MCF 10A (cell line): Measurements from ENCODE around the gene LRRC10B. TPM values are rescaled to one million over a fixed set of nuclear protein-coding genes. Genes with fewer than 3 reads are reported as not detected.
"Not testable (repeated sequence)": the region's sequence is repeated elsewhere in the genome, so short reads cannot be mapped to it uniquely, and the experiment has no call there.

Experiments
- Bru-seq: library from RNA; stranded (reverse); fragments of 400-500 nt; gene quantifications from one replicate; lab custom pipeline; 2021; lab: Mats Ljungman, UMichigan
- BruChase-seq, 2 experiments: library from RNA; stranded (reverse); fragments of 400-500 nt; gene quantifications; one replicate each; lab custom pipeline; 2021; lab: Mats Ljungman, UMichigan
- BruUV-seq: library from RNA; stranded (reverse); fragments of 400-500 nt; replicated peaks from 2 replicates; lab custom pipeline; 2021; lab: Mats Ljungman, UMichigan
- CTCF ChIA-PET: fragments of 300-600 bp; sonication (Branson Sonifier 250); formaldehyde crosslinking; extraction: SDS; loops from one replicate; lab custom pipeline; 2021; ENCODE audit warnings: antibody characterized with exemption, inconsistent platforms; lab: Yijun Ruan, JAX
- POLR2A ChIA-PET: fragments of 300-600, 350-650 bp; sonication (Branson Sonifier 250); formaldehyde crosslinking; extraction: SDS; loops from one replicate; lab custom pipeline; 2020; ENCODE audit warnings: antibody characterized with exemption, inconsistent platforms; lab: Yijun Ruan, JAX
- DNase-seq: peaks from one replicate; pipeline ENCODE4 v3.0.0-alpha.2; 2018; ENCODE audit not compliant: unreplicated experiment
- H3K27ac Mint-ChIP-seq: one replicate; pipeline ENCODE4 v1.8.0; 2022; ENCODE audit warnings: mild to moderate bottlenecking, low read depth, mixed read lengths; ENCODE audit not compliant: unreplicated experiment
- H3K27me3 Mint-ChIP-seq: one replicate; pipeline ENCODE4 v1.8.0; 2022; ENCODE audit warnings: mixed read lengths; ENCODE audit not compliant: insufficient read depth, unreplicated experiment
- H3K36me3 Mint-ChIP-seq: one replicate; pipeline ENCODE4 v1.8.0; 2022; ENCODE audit warnings: mild to moderate bottlenecking, moderate library complexity, mixed read lengths; ENCODE audit not compliant: insufficient read depth, unreplicated experiment
- H3K4me1 Mint-ChIP-seq: one replicate; pipeline ENCODE4 v1.8.0; 2022; ENCODE audit warnings: mixed read lengths; ENCODE audit not compliant: insufficient read depth, unreplicated experiment
- H3K4me3 Mint-ChIP-seq: one replicate; pipeline ENCODE4 v1.8.0; 2022; ENCODE audit warnings: mild to moderate bottlenecking, moderate library complexity, mixed read lengths; ENCODE audit not compliant: unreplicated experiment
- H3K9me3 Mint-ChIP-seq: one replicate; pipeline ENCODE4 v1.8.0; 2022; ENCODE audit warnings: mixed read lengths; ENCODE audit not compliant: unreplicated experiment
- intact Hi-C: fragments of 100-400 bp; cut with micrococcal nuclease; formaldehyde crosslinking; loops from 2 replicates; pipeline ENCODE4 v1.14.1; 2022
- long read RNA-seq: library from polyadenylated mRNA; stranded (forward); transcript quantifications from one replicate; pipeline ENCODE4 v2.0.0, GENCODE V29; 2022
- total RNA-seq: library from RNA; stranded (reverse); gene quantifications from 2 replicates; pipeline ENCODE4 v1.2.3, GENCODE V29; 2022
- TF ChIP-seq, protein P1 (sequence below): fragments of 200-600 bp; IDR thresholded peaks from one replicate; pipeline ENCODE4 v1.8.0; 2022; ENCODE audit warnings: antibody characterized with exemption, mild to moderate bottlenecking; ENCODE audit not compliant: unreplicated experiment

LRRC10B gene
- not detected in 2 replicates for total RNA-seq
- not detected for Bru-seq, nascent RNA
- BruChase-seq, experiment 1, labeled RNA remaining after a 6-hour chase = percentile 10 among the genes with signal in this experiment
- not detected for BruChase-seq, experiment 2, labeled RNA remaining after a 2-hour chase
- long read RNA-seq = 0 reads

DNA sequence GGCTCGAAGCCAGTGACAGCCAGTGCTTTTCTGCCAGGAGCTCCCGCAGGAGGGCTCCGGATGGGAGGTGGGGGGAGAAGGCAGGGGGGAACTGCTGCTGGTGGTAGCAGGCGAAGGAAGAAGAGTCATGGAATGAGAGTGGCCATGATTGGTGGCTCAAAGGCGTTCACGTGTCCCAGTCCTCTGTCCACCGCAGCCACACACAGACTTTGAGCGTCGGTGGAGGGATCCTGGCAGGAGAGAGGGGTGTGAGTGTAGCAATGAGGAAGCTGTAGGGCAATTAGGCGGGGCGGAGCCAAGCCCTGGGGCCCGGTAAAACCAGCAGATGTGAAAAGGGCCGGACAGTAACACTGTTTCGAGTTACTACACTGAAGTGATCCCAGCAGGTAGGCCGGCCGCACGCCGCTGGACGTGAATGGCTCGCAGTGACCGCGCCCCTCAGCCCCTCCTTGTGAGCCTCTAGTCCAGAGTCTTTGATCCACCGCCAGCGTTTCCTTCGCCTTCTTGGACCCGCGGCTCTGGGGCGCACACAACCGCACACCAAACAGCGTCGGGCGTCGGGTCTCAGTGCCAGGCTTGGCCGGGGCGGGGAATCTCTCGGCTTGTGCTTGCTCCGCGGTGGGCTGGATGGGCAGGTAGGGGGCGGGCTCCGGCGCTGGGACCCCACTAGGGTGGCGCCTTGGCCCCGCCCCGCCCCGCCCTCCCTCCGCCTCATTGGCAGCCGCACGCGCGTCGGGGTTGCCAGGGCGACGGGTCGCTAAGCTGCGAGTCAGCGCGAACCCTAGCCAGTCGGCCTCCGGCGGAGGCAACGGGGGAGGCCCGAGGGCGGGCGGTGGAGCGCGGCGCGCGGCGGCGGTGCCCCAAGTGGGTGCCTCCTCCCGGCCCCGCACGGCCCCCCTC, at the start of gene LRRC10B:
Gene LRRC10B, plus strand, starts transcription at position 788 of the 900 bp plus-strand sequence. CDS start 250 bp downstream, outside the sequence.
- POLR2A ChIA-PET = no interaction called here
- TF ChIP-seq, protein P1, sequence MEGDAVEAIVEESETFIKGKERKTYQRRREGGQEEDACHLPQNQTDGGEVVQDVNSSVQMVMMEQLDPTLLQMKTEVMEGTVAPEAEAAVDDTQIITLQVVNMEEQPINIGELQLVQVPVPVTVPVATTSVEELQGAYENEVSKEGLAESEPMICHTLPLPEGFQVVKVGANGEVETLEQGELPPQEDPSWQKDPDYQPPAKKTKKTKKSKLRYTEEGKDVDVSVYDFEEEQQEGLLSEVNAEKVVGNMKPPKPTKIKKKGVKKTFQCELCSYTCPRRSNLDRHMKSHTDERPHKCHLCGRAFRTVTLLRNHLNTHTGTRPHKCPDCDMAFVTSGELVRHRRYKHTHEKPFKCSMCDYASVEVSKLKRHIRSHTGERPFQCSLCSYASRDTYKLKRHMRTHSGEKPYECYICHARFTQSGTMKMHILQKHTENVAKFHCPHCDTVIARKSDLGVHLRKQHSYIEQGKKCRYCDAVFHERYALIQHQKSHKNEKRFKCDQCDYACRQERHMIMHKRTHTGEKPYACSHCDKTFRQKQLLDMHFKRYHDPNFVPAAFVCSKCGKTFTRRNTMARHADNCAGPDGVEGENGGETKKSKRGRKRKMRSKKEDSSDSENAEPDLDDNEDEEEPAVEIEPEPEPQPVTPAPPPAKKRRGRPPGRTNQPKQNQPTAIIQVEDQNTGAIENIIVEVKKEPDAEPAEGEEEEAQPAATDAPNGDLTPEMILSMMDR = no peak
- peaks cover 8% of the 10 kb centered on the region for H3K27me3 Mint-ChIP-seq
- no peaks in the 10 kb centered on the region for H3K4me1 Mint-ChIP-seq
- DNase-seq = no peak
- BruUV-seq = no TSS peak
- no peak within 1 kb of the TSS for H3K4me3 Mint-ChIP-seq
- H3K9me3 Mint-ChIP-seq = no peaks in the 10 kb centered on the region
- intact Hi-C loops = no loop called here
- CTCF ChIA-PET = interaction anchor here (1.1 to 2.3 kb wide), 2 partner anchors 9 to 32 kb away, joined by 3 to 20 read pairs; no protein-coding TSS in a partner anchor
- no peaks in the 10 kb centered on the region for H3K36me3 Mint-ChIP-seq
- no peak within 1 kb of the TSS for H3K27ac Mint-ChIP-seq

DNA sequence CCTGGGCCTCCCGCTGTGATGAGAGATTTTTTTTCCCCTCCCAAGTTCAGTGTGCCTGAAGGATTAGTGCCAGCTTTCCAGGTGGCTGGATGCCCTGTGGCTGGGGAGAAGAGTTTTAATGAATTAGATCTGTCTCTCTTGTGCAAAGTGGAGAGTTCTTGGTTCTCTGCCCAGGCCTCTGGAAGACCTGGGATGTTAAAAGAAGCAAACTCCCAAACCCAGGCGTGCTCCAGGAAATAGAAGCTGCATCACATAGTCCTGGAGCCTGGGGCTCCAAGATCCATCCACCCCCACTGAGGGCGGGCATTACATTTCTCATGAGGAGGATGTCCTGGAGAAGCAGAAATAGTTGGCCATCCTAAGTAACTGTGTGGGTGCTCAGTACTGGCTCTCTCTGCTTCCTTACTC, 48.1 kb upstream of the LRRC10B start:
- CTCF ChIA-PET = interaction anchor here (0.6 to 3.0 kb wide), 5 partner anchors 14 to 124 kb away, joined by 3 to 15 read pairs (median 4); no protein-coding TSS in a partner anchor
- no TSS peak for BruUV-seq
- POLR2A ChIA-PET = no interaction called here
- Mint-ChIP-seq H3K9me3 (no peaks in the 10 kb centered on the region), H3K27me3 (no peaks in the 10 kb centered on the region), H3K4me3 (no peak overlapping the region), H3K4me1 (no peaks in the 10 kb centered on the region), H3K27ac (no peak overlapping the region), H3K36me3 (peaks cover 14% of the 10 kb centered on the region)
- intact Hi-C loops = no loop called here
- TF ChIP-seq, protein P1 = no peak
- DNase-seq = no peak

DNA sequence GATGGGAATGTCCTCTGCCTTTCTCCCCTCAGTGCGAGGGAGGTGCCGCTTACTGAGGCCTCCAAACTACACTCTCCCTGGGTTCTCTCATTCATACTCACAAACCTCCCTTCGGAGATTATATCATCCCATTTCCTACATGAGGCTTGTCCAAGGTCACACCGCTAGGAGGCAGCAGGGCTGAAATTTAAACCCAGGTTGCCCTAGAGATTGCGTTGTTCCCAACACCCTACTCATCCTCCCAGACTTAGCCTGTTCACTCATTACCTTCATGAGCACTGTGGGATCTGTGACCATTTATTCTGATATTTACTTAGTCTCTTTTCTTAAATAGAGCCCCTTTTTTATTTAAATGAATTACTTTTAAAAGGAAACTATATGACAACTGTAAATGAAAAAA, 47.6 kb upstream of the LRRC10B start:
- no peak for DNase-seq
- BruUV-seq = no TSS peak
- Mint-ChIP-seq H3K4me1 (no peaks in the 10 kb centered on the region), H3K36me3 (peaks cover 14% of the 10 kb centered on the region), H3K4me3 (no peak overlapping the region), H3K9me3 (no peaks in the 10 kb centered on the region), H3K27me3 (no peaks in the 10 kb centered on the region), H3K27ac (no peak overlapping the region)
- intact Hi-C loops = no loop called here
- TF ChIP-seq, protein P1 = no peak
- ChIA-PET POLR2A (no interaction called here), CTCF (interaction anchor here (0.5 to 3.0 kb wide), 8 partner anchors 15 to 245 kb away, joined by 3 to 15 read pairs (median 4); no protein-coding TSS in a partner anchor)

DNA sequence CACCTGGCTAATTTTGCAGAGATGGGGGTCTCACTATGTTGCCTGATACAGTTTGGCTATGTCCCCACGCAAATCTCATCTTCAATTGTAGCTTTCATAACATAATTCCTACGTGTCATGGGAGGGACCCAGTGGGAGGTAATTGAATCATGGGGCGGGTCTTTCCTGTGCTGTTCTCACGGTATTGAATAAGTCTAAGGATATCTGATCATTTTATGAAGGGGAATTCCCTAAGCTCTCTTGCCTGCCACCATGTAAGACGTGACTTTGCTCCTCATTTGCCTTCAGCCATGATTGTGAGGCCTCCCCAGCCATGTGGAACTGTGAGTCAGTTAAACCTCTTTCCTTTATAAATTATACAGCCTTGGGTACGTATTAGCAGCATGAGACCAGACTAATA, 40.9 kb upstream of the LRRC10B start:
- POLR2A ChIA-PET, H3K9me3 Mint-ChIP-seq, H3K4me3 Mint-ChIP-seq, DNase-seq, intact Hi-C loops, H3K4me1 Mint-ChIP-seq, H3K27me3 Mint-ChIP-seq, H3K27ac Mint-ChIP-seq, BruUV-seq: not testable (repeated sequence)
- CTCF ChIA-PET = interaction anchor here (0.5 to 2.8 kb wide), 6 partner anchors 9 to 49 kb away, joined by 4 to 18 read pairs (median 8); no protein-coding TSS in a partner anchor
- peaks cover 33% of the 10 kb centered on the region for H3K36me3 Mint-ChIP-seq
